ENCODE measurements around the gene RNASE13.

Gene RNASE13

DNA sequence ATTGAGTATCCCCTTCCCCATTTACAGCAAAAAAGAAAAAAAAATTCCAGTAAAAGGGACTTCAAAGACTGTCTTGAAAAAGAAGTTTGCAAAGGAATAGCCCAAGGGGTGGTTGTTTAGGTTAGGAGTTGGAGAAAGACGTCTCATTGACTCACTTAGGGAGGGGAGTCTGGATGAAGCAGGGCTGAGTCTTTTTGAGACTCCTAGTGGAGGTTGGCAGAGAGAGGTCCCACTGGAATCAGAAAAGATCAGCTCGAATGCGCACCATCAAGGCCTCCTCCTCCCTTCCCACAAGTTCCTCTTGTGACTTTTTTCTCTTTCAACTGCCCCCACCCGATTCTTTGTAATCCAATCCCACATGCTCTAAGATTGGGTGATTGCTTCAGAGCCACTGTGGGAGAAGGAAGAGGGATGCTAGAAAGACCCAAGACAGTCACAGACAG lies 37.4 kb upstream of the RNASE13 start:
- no peak for DNase-seq
- H3K36me3 ChIP-seq: peaks cover 13% of the 10 kb centered on the region
- peaks cover 12% of the 10 kb centered on the region for H3K27me3 ChIP-seq
- peak overlapping the region; percentile 84 for H3K4me3 ChIP-seq (ENCODE audit: low read depth, low read length)
- no peaks in the 10 kb centered on the region for H3K9me3 ChIP-seq
- H3K4me1 ChIP-seq: peaks cover 21% of the 10 kb centered on the region
- TF ChIP-seq CTCF (IDR thresholded peaks at IDR 0.05; ENCODE audit: low read depth, low read length): no peak

DNA sequence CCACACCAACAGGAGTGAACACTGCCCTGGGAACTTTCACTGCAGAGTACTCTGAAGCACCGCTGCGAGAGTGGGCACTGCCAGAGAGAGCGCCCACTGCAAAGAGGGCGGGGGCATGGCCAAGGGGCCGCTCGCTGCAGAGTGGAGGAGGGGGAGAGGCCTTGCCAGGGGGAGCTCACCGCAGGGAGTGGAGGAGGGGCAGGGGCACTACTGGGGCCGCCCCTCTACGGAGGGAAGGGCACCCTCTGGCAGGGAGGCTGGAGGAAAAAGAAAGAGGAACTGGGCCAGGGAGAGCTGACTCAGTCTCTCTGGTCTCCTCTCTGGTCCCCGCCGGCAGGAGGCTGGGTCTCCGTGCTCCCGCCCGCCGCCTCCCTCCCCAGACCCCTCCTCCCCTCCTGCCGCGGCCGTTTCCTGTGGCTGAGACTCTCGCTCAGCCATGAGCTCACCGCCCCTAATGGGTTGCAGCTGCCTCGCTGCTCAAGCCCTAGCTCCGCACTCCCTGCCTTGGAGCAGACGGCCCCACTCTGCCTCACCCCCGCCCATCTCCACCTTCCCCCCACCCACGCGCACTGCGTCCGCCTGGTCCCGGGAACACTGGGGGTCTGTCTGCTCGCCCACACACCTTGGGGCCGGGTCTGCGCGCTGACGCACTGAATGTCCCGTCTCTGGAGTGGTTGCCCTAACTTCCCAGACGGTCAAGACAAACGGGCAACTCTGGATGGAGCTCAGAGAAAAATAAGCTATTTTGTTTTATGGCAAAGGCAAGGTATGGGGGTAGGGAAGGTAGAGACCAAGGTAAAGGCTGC lies 36.8 kb upstream of the RNASE13 start:
- H3K36me3 ChIP-seq: peaks cover 10% of the 10 kb centered on the region
- peaks cover 12% of the 10 kb centered on the region for H3K27me3 ChIP-seq
- H3K4me3 ChIP-seq (ENCODE audit: low read depth, low read length): peak overlapping the region; percentile 84
- no peak for TF ChIP-seq CTCF (IDR thresholded peaks at IDR 0.05; ENCODE audit: low read depth, low read length)
- no peaks in the 10 kb centered on the region for H3K9me3 ChIP-seq
- peaks cover 20% of the 10 kb centered on the region for H3K4me1 ChIP-seq
- peak; percentile 93 for DNase-seq

DNA sequence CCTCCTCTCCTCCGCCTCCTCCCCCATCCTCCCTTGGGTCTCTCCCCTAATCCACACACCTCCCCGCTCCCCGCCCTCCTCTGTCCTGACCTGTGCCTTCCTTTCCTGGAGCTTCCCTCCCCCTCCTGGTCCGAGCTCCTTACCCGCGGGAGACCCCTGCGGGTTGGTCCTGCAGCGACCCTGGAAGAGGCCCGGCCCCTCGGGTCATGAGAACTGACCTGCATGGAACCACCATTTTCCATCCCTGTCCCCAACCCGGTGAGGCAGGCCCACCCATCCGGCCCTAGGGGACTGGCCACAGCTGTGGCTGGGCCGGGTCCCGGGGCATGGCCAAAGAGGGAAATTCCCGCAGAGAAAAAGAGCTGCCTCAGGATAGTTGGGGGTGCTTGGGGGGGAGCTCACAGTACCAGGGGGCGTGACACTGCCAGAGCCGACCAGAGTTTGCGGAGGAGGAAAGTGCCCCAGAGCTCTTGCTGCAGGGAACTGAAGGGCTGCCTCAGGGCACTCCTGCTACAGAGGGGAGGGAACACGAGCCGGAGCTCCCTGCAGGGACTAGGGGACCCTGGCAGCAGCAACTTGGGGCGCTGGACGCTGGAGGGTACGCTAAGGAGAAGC lies 36.1 kb upstream of the RNASE13 start:
- peak; percentile 52 for DNase-seq
- Histone ChIP-seq H3K9me3 (no peaks in the 10 kb centered on the region), H3K4me3 (ENCODE audit: low read depth, low read length) (peak overlapping the region; percentile 84), H3K36me3 (peaks cover 8% of the 10 kb centered on the region), H3K4me1 (peaks cover 14% of the 10 kb centered on the region), H3K27me3 (peaks cover 12% of the 10 kb centered on the region)
- no peak for TF ChIP-seq CTCF (IDR thresholded peaks at IDR 0.05; ENCODE audit: low read depth, low read length)

DNA sequence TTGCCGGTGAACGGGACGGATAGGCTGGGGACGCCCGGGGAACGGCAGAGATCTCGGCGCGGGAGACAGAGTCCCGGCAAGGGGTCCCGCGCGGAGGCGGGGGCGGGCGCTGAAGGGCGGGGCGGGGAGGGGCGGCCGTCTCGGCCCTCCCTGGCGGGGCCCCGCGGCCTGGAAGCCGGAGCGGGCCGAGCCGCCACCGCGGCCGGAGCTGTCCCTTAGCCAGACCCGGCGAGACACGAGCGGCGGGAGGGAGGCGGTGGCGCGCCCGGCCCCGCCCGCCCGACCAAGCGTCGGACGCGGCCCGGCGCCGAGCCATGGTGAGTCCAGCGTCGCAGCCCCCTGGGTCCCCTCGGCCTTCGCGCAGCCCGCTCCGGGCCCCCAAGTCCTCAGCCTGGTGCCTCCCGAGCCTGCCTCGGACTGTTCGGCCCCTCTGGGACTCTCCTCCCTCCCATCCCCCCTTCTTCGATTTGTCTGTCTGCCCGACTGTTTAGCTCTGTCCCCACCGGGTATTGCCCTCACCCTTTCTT lies 35.5 kb upstream of the RNASE13 start, which contains the start of gene ARHGEF40:
ARHGEF40 (plus strand) TSS at position 222 of the 527 bp plus-strand sequence; CDS start at position 315, 93 bp downstream.
- peaks cover 12% of the 10 kb centered on the region for H3K27me3 ChIP-seq
- peak; percentile 70 for DNase-seq
- no peaks in the 10 kb centered on the region for H3K9me3 ChIP-seq
- H3K4me1 ChIP-seq: peaks cover 12% of the 10 kb centered on the region; the same call in 1 of the 2 replicates
- TF ChIP-seq CTCF (IDR thresholded peaks at IDR 0.05; ENCODE audit: low read depth, low read length): no peak
- H3K36me3 ChIP-seq: peaks cover 2% of the 10 kb centered on the region
- H3K4me3 ChIP-seq (ENCODE audit: low read depth, low read length): peak within 1 kb of the TSS; percentile 84

- peak; percentile 33 for DNase-seq
- no peaks in the 10 kb centered on the region; the same call in 1 of the 2 replicates for H3K36me3 ChIP-seq
- H3K9me3 ChIP-seq: no peaks in the 10 kb centered on the region
- H3K27me3 ChIP-seq: peaks cover 12% of the 10 kb centered on the region
- no peak for TF ChIP-seq CTCF (IDR thresholded peaks at IDR 0.05; ENCODE audit: low read depth, low read length)
- peak overlapping the region; percentile 84 for H3K4me3 ChIP-seq (ENCODE audit: low read depth, low read length)
- peaks cover 12% of the 10 kb centered on the region; the same call in 1 of the 2 replicates for H3K4me1 ChIP-seq
Measured at GRCh38 chr14:21069388-21070082, 34.9 kb upstream of the RNASE13 start.
